Gastrocnemius medialis (tissue), 4 donors: ENCODE results near the gene PTDSS2. TPM values are rescaled to one million over a fixed set of nuclear protein-coding genes. Genes with fewer than 3 reads are reported as not detected.
A peak's percentile ranks its signal among the peaks of the same experiment; 100 is the strongest.

Experiments used
- ATAC-seq, 2 donors: fragments of 150-250 bp; one replicate each; pipeline ENCODE4 v1.9.1; 2016
- DNase-seq, 2 donors: peaks; one replicate each; pipeline ENCODE4 v3.0.0-alpha.2; 2019
- H3K27ac ChIP-seq, 4 donors: fragments of 200-600 bp; sonication (generic); 1 replicate in 1 of 4; 2 replicates in 3 of 4; pipeline ENCODE4 v1.5.1; 2016 to 2018; ENCODE audit warnings: mild to moderate bottlenecking in 2 of 4, moderate library complexity in 1 of 4
- H3K27me3 ChIP-seq, 3 donors: fragments of 200-600 bp; sonication (generic) in 2 of 3; 1 replicate in 1 of 3; 2 replicates in 2 of 3; pipeline versions ENCODE4 v1.5.1 to v1.6.0; 2016 to 2019; ENCODE audit warnings: mild to moderate bottlenecking in 1 of 3, moderate library complexity in 1 of 3
- H3K36me3 ChIP-seq, 2 donors: fragments of 200-600 bp; sonication (generic) in 1 of 2; one replicate each; pipeline ENCODE4 v1.5.1; 2017 to 2018
- H3K4me1 ChIP-seq, 2 donors: fragments of 200-600 bp; sonication (generic) in 1 of 2; one replicate each; pipeline ENCODE4 v1.5.1; 2016 to 2017; ENCODE audit warnings: mild to moderate bottlenecking in 2 of 2
- H3K4me3 ChIP-seq, 4 donors: fragments of 200-600 bp; sonication (generic) in 3 of 4; 1 replicate in 1 of 4; 2 replicates in 3 of 4; pipeline ENCODE4 v1.5.1; 2016 to 2019; ENCODE audit warnings: mild to moderate bottlenecking in 2 of 4
- H3K9me3 ChIP-seq, 3 donors: fragments of 200-600 bp; sonication (generic) in 2 of 3; 1 replicate in 1 of 3; 2 replicates in 2 of 3; pipeline ENCODE4 v1.5.1; 2016 to 2019
- POLR2A ChIP-seq, 2 donors: fragments of 450-650 bp; IDR thresholded peaks; one replicate each; pipeline ENCODE4 v1.6.1; 2017; ENCODE audit warnings: antibody characterized with exemption in 2 of 2, mild to moderate bottlenecking in 2 of 2, moderate library complexity in 2 of 2
- in situ Hi-C, 4 donors: fragments of 200-750 bp; cut with MboI; loops; one replicate each; pipeline versions ENCODE4 v1.15.0 to v1.8.0; 2017; ENCODE audit warnings: low sequenced_read_pairs in 4 of 4
- intact Hi-C: fragments of 100-400 bp; cut with DNase I; formaldehyde crosslinking; loops from one replicate; pipeline ENCODE4 v1.15.1; 2023; ENCODE audit warnings: low total_unique reads
- total RNA-seq, 4 donors: library from RNA; depleted of rRNA; stranded (reverse); fragments of >200 nt; gene quantifications; one replicate each; pipeline versions ENCODE4 v1.1.0 to v1.2.3, GENCODE V29; 2016
- TF ChIP-seq, protein P1 (sequence below), 5 experiments: fragments of 450-650 bp in 3 of 5; fragments of 200-600 bp in 2 of 5; sonication (generic) in 2 of 5; IDR thresholded peaks in 4 of 5; conservative IDR thresholded peaks in 1 of 5; 1 replicate in 4 of 5; 2 replicates in 1 of 5; pipeline ENCODE4 v1.5.1; 2016 to 2019; ENCODE audit warnings: antibody characterized with exemption in 5 of 5, mild to moderate bottlenecking in 3 of 5, moderate library complexity in 3 of 5

The PTDSS2 gene
- total RNA-seq, 4 donors from 2014 or later = 21.7 to 31.5 (median 23.7) TPM

DNA sequence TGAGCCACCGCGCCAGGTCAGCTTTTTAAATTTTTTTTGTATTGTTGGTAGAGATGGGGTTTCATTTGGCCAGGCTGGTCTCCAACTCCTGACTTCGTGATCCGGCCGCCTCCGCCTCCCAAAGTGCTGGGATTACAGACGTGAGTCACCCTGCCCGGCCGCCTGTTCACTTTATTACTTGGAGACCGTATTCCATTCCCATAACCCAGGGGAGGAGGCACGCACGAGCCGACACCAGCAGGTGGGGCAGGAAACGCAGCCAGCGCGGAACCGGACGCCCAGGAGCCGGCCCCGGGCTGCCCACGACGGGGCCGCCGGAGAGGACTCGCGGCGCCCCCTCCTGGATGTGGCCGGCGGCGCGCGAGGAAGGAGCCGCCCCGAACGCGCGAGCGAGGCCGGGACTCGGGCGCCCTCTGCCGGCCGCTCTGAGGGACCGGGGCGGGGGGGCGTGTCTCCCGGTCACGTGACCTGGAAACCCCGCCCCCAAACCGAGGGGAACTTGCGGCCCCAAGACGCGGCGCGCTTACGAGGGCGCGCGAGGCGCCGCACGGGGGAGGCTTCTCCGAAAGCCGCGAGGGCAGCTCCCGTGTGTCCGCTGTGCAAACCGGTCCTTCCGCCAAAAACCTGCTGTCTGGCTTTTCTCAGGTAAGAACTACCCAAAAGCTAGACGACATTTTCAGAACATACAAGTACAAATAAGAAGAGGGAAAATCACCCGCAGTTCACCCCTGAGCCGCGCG is 68.6 kb downstream of the PTDSS2 start:
- Histone ChIP-seq H3K4me3 (peak overlapping the region; percentile 37 to 51 (median 44)), H3K27me3 (no peaks in the 10 kb centered on the region), H3K36me3 (no peaks in the 10 kb centered on the region), H3K27ac (peak overlapping the region; percentile 90 to 97 (median 94)), H3K9me3 (no peaks in the 10 kb centered on the region), H3K4me1 (peaks cover 0 to 4% of the 10 kb centered on the region in 2 donors)
- in situ Hi-C loops = loop anchor here in 2 of 4 donors (10.0 kb wide), 1 partner anchor 64 kb away; the partner anchor contains the start of gene PTDSS2 (in 2 of the 2)
- ATAC-seq = peak; percentile 96 to 97
- intact Hi-C loops = loop anchor here (1.0 to 2.0 kb wide), 7 partner anchors 12 to 282 kb away; partner anchors contain the start of genes HRAS, LMNTD2, PSMD13 and PTDSS2
- peak; percentile 91 to 98 for DNase-seq
- peak; percentile 30 to 60 for TF ChIP-seq POLR2A (IDR thresholded peaks at IDR 0.05)
- TF ChIP-seq, protein P1, sequence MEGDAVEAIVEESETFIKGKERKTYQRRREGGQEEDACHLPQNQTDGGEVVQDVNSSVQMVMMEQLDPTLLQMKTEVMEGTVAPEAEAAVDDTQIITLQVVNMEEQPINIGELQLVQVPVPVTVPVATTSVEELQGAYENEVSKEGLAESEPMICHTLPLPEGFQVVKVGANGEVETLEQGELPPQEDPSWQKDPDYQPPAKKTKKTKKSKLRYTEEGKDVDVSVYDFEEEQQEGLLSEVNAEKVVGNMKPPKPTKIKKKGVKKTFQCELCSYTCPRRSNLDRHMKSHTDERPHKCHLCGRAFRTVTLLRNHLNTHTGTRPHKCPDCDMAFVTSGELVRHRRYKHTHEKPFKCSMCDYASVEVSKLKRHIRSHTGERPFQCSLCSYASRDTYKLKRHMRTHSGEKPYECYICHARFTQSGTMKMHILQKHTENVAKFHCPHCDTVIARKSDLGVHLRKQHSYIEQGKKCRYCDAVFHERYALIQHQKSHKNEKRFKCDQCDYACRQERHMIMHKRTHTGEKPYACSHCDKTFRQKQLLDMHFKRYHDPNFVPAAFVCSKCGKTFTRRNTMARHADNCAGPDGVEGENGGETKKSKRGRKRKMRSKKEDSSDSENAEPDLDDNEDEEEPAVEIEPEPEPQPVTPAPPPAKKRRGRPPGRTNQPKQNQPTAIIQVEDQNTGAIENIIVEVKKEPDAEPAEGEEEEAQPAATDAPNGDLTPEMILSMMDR (IDR thresholded peaks at IDR 0.05 in 4 of 5, conservative IDR thresholded peaks at IDR 0.05 in 1 of 5) = peak; percentile 85 to 100 (median 100)

DNA sequence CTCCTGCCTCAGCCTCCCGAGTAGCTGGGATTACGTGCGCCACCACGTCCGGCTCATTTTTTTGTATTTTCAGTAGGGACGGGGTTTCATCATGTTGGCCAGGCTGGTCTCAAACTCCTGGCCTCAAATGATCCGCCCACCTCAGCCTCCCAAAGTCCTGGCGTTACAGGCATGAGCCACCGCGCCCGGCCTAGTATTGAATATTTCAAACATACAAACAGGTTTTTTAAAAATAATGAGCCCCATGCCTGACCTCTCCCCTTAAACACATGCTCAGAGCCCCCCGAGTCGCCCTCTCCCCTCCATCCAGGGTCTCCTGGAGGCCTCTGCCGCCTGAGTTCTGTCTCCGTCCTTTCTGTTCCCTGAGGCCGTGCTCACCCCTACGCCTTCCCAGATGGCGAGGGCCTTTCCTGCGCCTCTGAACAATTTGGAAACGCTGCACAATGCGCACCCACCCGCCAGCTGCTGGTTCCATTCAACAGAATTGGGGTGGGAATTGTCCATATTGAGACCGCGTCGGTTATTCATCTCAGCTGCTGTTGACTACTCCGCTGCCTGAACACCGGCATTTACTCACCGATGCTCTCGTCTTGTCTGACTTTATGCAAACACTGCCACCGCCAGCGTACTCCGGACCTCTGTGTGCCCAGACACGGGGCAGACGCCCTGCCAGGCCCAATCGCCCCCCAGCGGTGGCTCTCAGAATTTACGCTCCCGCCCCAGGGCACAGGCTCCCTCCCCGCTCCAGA is 70.5 kb downstream of the PTDSS2 start:
- H3K27me3 ChIP-seq = no peaks in the 10 kb centered on the region
- no peak for ATAC-seq
- H3K36me3 ChIP-seq = no peaks in the 10 kb centered on the region
- intact Hi-C loops (no loop called here), in situ Hi-C loops (no loop called here)
- peaks cover 0 to 4% of the 10 kb centered on the region in 2 donors for H3K4me1 ChIP-seq
- DNase-seq = no peak
- H3K9me3 ChIP-seq = no peaks in the 10 kb centered on the region
- no peak overlapping the region for H3K27ac ChIP-seq
- TF ChIP-seq POLR2A (IDR thresholded peaks at IDR 0.05) = no peak
- TF ChIP-seq, protein P1 (IDR thresholded peaks at IDR 0.05 in 4 of 5, conservative IDR thresholded peaks at IDR 0.05 in 1 of 5) = no peak
- H3K4me3 ChIP-seq = no peak overlapping the region

DNA sequence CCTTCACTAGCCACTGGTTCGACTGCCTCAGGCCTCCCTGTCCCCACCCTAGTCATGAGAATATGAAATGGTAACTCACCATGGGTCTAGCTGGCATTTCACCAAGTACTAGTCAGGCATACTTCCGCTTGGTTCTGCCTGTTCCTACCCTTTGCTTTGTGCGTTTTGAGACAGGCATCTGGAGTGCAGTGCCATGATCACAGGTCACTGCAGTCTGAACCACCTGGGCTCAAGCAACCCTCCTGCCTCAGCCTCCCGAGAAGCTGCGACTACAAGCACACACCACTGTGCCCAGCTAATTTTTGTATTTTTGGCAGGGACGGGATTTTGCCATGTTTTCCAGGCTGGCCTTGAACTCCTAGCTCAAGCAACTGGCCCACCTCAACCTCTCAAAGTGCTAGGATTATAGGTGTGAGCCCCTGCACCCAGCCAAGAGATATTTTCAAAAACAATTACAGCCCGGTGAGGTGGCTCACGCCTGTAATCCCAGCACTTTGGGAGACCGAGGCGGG is 71.2 kb downstream of the PTDSS2 start:
- H3K36me3 ChIP-seq = no peaks in the 10 kb centered on the region
- DNase-seq (no peak), ATAC-seq (no peak)
- in situ Hi-C loops = no loop called here
- H3K27ac ChIP-seq = no peak overlapping the region
- TF ChIP-seq, protein P1 (IDR thresholded peaks at IDR 0.05 in 4 of 5, conservative IDR thresholded peaks at IDR 0.05 in 1 of 5) = no peak
- no peak for TF ChIP-seq POLR2A (IDR thresholded peaks at IDR 0.05)
- intact Hi-C loops = no loop called here
- H3K27me3 ChIP-seq = no peaks in the 10 kb centered on the region
- H3K9me3 ChIP-seq = no peaks in the 10 kb centered on the region
- H3K4me1 ChIP-seq = peaks cover 0 to 4% of the 10 kb centered on the region in 2 donors
- no peak overlapping the region for H3K4me3 ChIP-seq

DNA sequence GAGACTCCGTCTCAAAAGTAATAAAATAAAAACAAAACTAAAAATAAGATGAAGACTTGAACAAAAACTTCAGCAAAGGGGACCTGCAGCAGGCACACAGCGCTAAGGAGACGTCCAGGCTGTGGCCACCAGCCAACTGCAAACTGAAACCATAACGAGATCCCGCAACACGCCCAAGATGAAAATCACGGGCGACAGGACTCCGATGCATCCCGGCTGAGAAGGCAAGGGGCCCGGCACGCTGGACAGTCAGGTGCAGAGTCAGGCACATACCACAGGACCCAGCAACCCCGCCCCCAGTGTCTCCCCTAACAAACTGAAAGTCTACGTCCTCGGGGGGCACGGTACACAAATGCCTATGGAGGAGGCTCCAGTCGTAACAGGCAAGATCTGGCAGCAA is 76.1 kb downstream of the PTDSS2 start:
- in situ Hi-C loops (no loop called here), intact Hi-C loops (no loop called here)
- TF ChIP-seq POLR2A (IDR thresholded peaks at IDR 0.05) = no peak
- TF ChIP-seq, protein P1 (IDR thresholded peaks at IDR 0.05 in 4 of 5, conservative IDR thresholded peaks at IDR 0.05 in 1 of 5) = no peak
- Histone ChIP-seq H3K36me3 (no peaks in the 10 kb centered on the region), H3K4me3 (no peak overlapping the region), H3K4me1 (peaks cover 7 to 12% of the 10 kb centered on the region in 2 donors), H3K27ac (no peak overlapping the region), H3K27me3 (no peaks in the 10 kb centered on the region), H3K9me3 (no peaks in the 10 kb centered on the region)
- DNase-seq (no peak), ATAC-seq (no peak)
